GM19351 (cell line): Measurements from ENCODE around the gene POU2F1.

ENCODE experiments used
- ATAC-seq: cut with Tn5 transposase; IDR thresholded peaks from one replicate; pipeline ENCODE4 v1.9.1; 2021; ENCODE audit warnings: mild to moderate bottlenecking, moderate library complexity; ENCODE audit not compliant: unreplicated experiment

POU2F1 gene

DNA sequence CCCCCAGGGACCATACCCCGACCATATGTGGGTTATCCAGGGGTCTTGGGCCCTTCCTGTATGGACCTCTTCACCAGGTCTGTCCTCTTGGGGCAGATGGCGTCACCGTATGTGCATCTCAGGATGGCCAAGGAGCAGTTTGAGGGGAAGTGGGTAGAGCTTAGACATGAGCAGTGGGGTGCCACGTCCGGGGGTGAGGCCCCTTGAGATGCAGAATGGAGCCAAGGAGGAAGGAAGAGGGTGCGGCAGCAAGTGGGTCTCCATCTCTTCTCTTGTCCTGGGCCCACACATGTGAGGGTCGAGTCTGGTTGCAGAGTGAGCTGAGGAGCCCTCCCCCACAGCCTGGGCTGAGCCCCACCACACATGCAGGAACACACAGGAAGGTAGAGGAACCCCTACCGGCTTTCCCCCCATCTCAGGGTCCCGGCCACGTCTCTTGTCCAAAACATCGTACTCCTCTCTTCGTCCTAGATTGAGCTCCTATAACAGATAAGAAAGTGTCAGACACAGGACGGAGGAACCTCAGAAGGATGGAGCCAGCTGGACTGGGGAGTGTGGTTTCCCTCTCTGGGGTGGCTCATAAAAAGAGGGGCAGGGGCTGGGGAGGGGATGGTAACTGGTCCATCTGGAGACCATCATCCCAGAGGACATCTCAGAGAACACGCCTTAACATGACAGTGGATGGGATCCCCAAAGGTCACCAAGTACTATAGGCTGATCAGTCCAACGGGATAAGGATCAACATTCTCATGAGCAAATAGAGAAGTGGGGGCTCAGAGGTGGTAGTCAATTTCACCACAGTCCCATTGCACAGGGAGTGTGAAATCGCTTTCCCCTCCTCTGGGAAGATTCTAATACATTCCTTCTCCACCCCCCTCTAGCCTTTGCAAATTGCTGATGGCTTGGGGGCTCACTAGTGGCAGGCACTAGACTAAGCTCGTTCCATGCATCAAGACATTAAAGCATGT lies 217.8 kb downstream of the POU2F1 start:
- no peak for ATAC-seq

DNA sequence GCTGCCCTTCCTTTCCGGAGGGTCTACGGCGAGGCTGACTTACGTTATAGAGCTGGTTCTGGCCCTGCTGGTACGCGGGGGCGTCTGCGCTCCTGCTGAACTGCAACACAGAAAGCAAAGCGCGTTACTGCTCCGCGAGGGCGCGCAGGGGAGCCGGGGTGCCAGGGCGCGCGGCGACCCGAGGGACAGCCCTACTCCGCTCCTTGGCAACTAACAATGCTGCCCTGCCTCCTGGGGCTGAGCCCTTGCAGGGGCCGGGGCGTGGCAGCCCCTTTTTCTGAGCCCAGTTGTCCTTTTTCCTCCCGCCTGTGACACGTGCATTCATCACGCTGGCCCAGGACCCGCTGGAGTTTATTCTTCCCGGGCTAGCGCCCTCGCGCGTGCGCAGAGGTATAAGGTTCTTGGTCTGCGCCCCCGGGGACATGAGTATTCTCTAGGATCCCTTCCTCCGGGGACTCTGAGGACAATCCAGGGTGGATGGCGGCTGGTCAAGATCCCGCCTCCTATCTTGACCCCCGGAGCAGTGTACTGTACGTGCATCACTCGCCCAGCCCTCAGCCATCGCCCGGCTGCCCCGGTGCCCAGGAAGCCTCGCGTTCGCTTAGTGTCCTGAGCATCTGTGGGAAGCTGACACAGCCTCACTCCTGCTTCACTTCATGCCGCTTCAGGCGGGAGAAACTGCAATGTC lies 218.8 kb downstream of the POU2F1 start:
- ATAC-seq, result peak; percentile 57

- ATAC-seq, result no peak
Observed at GRCh38 chr1:167440345-167440744, 219.7 kb downstream of the POU2F1 start.

DNA sequence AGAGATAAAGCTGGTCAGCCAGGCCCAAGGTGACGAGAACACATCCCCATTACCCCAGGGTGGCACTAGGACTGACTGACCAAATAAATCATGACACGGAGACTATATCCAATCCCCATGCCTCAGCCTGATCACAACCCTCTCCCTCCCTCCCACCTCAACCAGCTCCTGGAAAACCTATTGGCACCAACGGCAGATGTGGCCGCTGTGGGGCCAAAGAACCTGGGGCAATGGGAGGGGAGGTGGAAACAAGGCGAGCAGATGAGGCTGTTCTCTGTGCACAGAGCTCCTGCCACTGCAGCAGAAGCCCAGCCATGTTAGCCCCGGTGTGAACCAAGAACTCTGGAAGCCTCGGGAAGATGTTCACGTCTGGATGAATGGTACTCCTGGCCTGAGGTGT lies 220.1 kb downstream of the POU2F1 start:
- no peak for ATAC-seq

GRCh38 chr1:167441222-167441621 lies 220.5 kb downstream of the POU2F1 start:
- ATAC-seq, result no peak

GRCh38 chr1:167442142-167442848 lies 221.6 kb downstream of the POU2F1 start:
- peak; percentile 94 for ATAC-seq

DNA sequence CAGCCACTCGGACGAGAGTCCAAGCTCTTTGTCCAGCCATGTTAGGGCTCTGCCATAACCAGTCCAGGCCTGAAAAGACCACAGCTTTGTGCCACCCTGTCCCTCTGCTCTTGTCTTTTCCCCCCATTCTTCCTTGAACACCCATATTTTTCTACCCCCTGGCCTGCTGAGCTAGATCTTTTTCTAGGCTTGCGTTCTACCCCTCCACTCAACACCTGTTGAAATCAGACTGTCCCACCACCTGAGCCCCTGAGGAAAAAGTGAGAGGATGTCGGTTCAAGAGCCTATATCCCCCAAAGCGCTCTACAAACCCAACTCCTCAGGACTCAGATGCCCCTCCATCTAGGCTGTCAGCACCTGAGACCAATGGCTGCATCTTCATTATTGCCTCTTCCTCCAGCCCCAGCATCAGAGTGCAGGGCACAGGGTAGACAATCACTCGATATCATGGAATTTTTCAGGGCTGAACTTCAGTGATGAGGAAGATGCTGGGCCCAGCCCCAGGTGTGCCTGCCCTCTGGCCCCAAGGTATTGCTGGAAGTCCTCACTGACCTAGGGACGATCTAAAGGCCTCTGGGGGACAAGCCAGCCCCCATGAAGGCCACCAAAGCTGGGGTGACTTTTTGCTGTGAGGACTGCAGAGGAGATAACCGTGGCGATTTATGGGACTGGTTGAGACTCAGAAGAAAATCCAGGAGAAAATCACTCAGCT lies 222.3 kb downstream of the POU2F1 start:
- ATAC-seq, result no peak

DNA sequence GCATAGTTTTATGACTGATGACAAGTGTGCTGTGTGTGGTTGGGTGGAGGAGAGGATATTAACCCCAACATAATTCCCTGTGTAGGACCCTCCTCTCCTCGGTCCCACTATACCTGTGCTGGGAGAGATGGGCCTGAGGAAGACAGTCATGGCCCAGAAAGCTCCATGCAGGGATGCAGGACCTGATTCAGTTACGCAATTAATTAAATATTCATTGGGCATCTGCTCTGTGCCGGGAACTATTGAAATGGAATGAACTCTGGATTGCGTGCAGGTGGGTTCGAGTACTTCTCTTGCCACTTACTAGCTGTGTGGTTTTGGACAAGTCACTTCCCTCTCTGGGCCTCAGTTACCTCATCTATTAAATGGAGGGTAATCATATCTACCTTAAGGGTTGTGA lies 223.1 kb downstream of the POU2F1 start:
- ATAC-seq, result no peak

GRCh38 chr1:167446966-167447365 lies 226.3 kb downstream of the POU2F1 start:
- ATAC-seq, result no peak

- ATAC-seq, result peak; percentile 87
Observed at GRCh38 chr1:167447521-167448136, 226.9 kb downstream of the POU2F1 start.

GRCh38 chr1:167450843-167451242 lies 230.2 kb downstream of the POU2F1 start:
- ATAC-seq, result no peak

DNA sequence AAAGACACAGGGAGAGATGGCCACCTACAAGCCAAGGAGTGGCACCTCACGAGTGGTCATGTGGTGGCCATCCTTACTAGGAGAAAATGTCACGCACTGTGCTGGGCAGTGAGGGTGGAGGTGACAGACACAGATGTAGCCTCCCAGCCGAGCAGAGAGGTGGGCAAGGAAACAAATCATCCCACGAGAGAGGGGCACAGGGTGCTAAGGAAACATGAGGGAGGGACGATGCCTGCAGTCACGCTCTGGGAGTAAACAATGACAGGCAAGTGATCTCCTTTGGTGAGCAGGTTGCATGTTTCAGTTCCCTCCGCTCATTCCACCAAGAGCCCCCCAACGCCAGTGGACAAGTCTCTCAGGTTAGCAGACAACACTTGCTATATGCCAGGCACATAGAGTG lies 231.8 kb downstream of the POU2F1 start:
- no peak for ATAC-seq

GRCh38 chr1:167453123-167453522 lies 232.4 kb downstream of the POU2F1 start:
- no peak for ATAC-seq

DNA sequence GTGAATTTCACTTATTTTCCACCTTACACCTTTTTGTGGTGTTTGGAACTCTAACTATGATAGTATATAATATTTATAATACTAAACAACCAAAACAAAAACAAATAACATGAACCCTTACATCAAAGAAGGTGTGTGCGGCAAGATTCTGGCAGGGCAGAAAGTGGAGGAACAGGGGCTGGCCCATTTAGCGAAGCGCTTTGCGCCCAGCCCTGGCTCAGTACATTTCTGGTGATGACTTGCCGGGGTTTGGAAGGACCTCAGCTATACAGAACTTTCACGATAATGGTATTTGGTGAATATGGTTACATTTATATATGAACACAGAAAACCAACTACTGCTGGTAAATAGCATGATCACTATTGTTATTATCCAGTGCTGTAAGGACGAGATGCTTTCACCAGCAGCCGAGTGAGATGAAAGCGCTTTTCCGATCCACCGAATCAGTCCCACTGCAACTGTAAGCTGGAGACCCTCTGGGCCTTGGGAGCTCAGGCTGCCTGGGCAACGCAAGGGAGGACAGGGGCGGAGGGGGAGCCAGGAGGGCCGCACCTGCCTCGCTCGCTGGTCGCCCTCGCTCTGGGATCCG lies 233.7 kb downstream of the POU2F1 start:
- no peak for ATAC-seq

DNA sequence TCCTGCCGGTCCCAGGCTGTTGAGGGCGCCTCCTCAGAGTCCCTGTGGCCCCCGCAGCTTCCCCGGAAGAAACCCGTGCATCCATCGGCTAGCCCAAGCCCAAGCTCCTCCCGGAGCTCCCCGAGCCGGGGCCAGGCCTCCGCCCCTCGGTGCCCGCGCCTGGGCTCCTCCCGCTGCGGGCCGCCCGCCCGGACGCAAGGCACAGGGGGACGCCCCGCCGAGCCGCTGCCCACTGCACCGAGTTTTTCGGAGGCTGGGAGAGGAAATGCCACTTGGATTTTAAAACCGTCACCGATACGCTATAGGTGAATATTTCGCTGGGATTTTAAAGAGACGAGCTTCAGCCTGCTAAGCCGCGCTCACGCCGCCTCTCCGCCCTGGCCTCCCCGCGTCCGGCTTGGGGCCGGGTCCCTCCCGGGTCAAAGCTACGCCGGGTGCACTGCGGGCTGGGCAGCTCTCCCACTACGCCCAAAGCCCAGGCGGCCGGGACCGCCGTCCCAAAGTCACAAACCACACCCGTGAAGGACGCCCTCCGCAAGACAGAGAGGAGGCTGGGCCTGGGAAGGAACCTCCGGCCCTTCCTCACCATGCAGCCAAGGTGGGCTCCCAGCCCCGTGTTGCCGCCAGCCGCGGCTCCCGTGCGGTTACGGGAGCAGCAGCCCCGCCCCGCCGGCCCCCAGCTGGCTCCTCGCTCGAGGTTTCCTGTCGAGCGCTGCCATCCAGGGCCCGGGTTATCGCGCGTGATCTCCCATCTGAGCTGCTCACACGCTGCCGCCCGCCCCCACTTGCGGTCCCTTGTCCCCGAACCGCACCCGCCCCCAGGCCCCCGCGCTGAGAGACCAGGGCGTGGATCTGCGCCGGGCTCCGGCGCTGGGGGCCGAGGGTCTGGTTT lies 234.5 kb downstream of the POU2F1 start:
- ATAC-seq, result peak; percentile 60

GRCh38 chr1:167455786-167456446 lies 235.2 kb downstream of the POU2F1 start:
- peak; percentile 31 for ATAC-seq

GRCh38 chr1:167456524-167456923 lies 235.8 kb downstream of the POU2F1 start:
- no peak for ATAC-seq

DNA sequence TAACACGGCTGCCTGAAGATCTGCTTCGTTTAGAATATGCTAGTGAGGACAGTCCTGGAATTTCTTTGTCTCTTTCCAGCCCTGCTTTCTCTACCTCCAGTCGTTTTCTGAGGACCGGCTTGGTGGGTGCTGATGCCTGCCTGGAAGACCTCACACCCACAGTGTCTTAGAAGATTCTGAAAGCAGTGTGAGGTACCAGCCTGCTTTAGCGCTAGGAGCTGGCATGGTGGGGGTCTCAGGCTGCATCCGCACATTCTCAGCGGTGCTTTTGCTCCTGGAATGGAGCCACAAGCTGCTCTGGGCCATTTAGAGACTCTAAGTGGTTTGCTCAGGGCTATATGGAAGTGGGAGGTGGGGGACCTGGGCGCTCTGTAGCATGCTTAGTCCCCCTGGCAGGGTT lies 236.2 kb downstream of the POU2F1 start:
- ATAC-seq, result no peak
